Effector memory CD8-positive, alpha-beta T cell (primary cell): ENCODE results near the gene PLEKHG5.

Experiments
- ATAC-seq: fragments of 150-1000 bp; cut with Tn5 transposase; replicated peaks from 2 replicates; pipeline ENCODE4 v1.10.0; 2021; ENCODE audit warnings: mild to moderate bottlenecking, moderate library complexity
- DNase-seq, 3 experiments: peaks; one replicate each; pipeline ENCODE4 v3.0.0; 2021
- H3K27ac Mint-ChIP-seq, 2 donors: one replicate each; pipeline ENCODE4 v1.8.0; 2022; ENCODE audit warnings: mild to moderate bottlenecking in 2 of 2, mixed read lengths in 2 of 2, moderate library complexity in 2 of 2
- H3K27me3 Mint-ChIP-seq, 2 donors: one replicate each; pipeline ENCODE4 v1.8.0; 2022; ENCODE audit warnings: mixed read lengths in 2 of 2
- H3K36me3 Mint-ChIP-seq: one replicate; pipeline ENCODE4 v1.8.0; 2022; ENCODE audit warnings: mild to moderate bottlenecking, moderate library complexity, mixed read lengths; ENCODE audit not compliant: insufficient read depth
- H3K4me1 Mint-ChIP-seq, 2 donors: one replicate each; pipeline ENCODE4 v1.8.0; 2022; ENCODE audit warnings: low read depth in 2 of 2, mixed read lengths in 2 of 2
- H3K4me3 Mint-ChIP-seq, 2 donors: one replicate each; pipeline ENCODE4 v1.8.0; 2022; ENCODE audit warnings: mild to moderate bottlenecking in 2 of 2, mixed read lengths in 2 of 2, moderate library complexity in 2 of 2
- H3K9me3 Mint-ChIP-seq, 2 donors: one replicate each; pipeline ENCODE4 v1.8.0; 2022; ENCODE audit warnings: mixed read lengths in 2 of 2

The PLEKHG5 gene

GRCh38 chr1:6466023-6466422 lies 25.4 kb downstream of the PLEKHG5 start, which contains the start of gene TNFRSF25:
TSS of gene TNFRSF25 (minus strand) at chr1:6466173. CDS start at chr1:6466107, 66 bp downstream.
- Mint-ChIP-seq H3K4me1 (peaks cover 14 to 24% of the 10 kb centered on the region in 2 donors), H3K4me3 (peak within 1 kb of the TSS; percentile 83 to 86), H3K36me3 (peaks cover 45% of the 10 kb centered on the region), H3K27ac (peak within 1 kb of the TSS; percentile 89 to 97), H3K27me3 (peaks cover 9% of the 10 kb centered on the region in 2 donors), H3K9me3 (no peaks in the 10 kb centered on the region)
- ATAC-seq (peak; percentile 75), DNase-seq (peak; percentile 40 to 63 (median 52))

DNA sequence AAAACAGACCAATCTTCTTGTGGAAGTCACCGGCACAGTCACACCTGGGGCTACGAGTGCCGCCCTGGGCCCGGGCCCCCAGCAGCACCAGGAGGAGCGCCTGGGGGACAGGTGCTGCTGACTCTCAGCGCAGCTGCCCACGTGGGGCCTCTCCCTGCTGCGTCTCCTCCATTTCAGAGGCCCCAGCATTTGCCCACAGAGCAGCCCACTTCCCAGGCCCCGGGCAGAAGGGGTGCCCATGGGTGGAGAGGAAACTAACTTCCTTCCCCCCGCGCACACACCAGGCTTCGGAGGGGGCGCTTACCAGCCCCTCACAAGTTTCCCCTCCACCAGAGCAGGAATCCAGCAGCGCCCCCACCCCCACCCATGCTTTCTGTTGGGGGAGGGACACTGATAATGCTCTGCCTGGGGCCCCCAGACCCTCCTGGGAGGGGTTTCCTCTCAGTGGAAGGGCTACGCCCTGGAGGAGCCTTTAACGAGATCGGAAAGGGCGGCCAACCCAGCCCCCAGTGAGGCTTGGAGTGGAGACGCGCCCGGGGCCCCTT lies 25.9 kb downstream of the PLEKHG5 start:
- H3K27ac Mint-ChIP-seq, result peak overlapping the region; percentile 89 to 97
- peaks cover 14 to 28% of the 10 kb centered on the region in 2 donors for H3K4me1 Mint-ChIP-seq
- H3K9me3 Mint-ChIP-seq, result no peaks in the 10 kb centered on the region
- H3K27me3 Mint-ChIP-seq, result peaks cover 9% of the 10 kb centered on the region in 2 donors
- H3K36me3 Mint-ChIP-seq, result peaks cover 50% of the 10 kb centered on the region
- H3K4me3 Mint-ChIP-seq, result peak overlapping the region; percentile 83 to 86
- ATAC-seq (peak; percentile 49), DNase-seq (peak in 2 of 3 experiments; percentile 39 to 47)

- H3K4me3 Mint-ChIP-seq, result peak overlapping the region; percentile 83 to 86
- H3K4me1 Mint-ChIP-seq, result peaks cover 14 to 32% of the 10 kb centered on the region in 2 donors
- H3K27ac Mint-ChIP-seq, result peak overlapping the region; percentile 89 to 97
- peaks cover 56% of the 10 kb centered on the region for H3K36me3 Mint-ChIP-seq
- no peaks in the 10 kb centered on the region for H3K9me3 Mint-ChIP-seq
- H3K27me3 Mint-ChIP-seq, result peaks cover 9% of the 10 kb centered on the region in 2 donors
- no peak for DNase-seq
- no peak for ATAC-seq
Measured at GRCh38 chr1:6464915-6465314, 26.6 kb downstream of the PLEKHG5 start.

- peak overlapping the region; percentile 83 to 86 for H3K4me3 Mint-ChIP-seq
- no peaks in the 10 kb centered on the region for H3K9me3 Mint-ChIP-seq
- DNase-seq (no peak), ATAC-seq (no peak)
- H3K27me3 Mint-ChIP-seq, result peaks cover 9 to 11% of the 10 kb centered on the region in 2 donors
- peaks cover 58% of the 10 kb centered on the region for H3K36me3 Mint-ChIP-seq
- H3K4me1 Mint-ChIP-seq, result peaks cover 16 to 35% of the 10 kb centered on the region in 2 donors
- peak overlapping the region; percentile 89 to 97 for H3K27ac Mint-ChIP-seq
Measured at GRCh38 chr1:6464514-6464836, 27.0 kb downstream of the PLEKHG5 start.

DNA sequence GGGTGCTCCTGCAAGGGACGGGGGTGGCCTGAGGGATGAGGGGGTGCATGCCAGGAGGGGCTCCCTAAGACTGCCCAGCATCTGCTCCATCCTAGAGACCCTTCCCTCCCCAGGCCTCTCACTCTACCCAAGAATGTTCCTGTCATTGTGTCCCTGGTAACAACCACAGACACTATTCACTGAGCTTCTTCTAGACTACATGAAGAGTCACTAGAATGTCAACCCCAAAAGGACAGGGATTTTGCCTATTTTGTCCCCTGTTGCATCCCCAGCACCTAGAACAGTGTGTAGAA lies 28.4 kb downstream of the PLEKHG5 start:
- ATAC-seq (no peak), DNase-seq (no peak)
- Mint-ChIP-seq H3K4me1 (peaks cover 19 to 37% of the 10 kb centered on the region in 2 donors), H3K27ac (peak overlapping the region in 1 of 2 donors; percentile 99), H3K36me3 (peaks cover 67% of the 10 kb centered on the region), H3K4me3 (peak overlapping the region in 1 of 2 donors; percentile 78), H3K27me3 (peaks cover 9 to 15% of the 10 kb centered on the region in 2 donors), H3K9me3 (no peaks in the 10 kb centered on the region)

DNA sequence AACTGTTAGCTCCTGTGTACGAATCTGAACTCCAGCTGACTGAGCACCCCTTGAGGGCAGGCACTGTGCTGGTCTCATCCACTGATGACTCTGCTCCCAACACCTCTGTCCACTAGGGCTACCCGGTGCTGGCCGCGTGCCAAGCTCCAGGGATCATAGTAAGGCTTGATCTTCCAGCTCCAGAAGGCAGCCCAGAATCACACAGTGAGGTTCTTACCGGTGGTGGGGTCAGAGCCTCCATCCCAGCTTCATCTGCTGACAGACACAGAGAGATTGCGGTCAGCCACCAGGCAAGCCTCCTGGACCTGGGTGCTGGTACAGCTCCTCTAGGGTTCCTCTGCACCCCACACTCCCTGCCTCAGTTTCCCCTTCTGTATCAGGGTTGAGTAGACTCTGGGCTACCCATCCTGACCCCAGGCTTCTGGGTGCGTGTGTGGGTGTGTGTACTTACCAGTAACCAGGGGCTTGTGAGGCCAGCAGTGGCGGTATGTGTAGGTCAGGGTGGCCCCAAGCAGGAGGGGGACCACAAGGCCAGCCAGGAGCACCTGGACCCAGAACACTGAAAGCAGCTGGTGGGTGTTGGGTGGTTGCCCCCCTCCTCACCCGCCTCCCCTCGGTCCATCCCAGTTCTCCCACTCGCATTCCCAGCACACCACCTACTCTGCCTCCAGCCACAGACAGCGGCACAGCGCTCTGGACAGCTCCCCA lies 28.9 kb downstream of the PLEKHG5 start:
- Mint-ChIP-seq H3K4me3 (peak overlapping the region in 1 of 2 donors; percentile 78), H3K27ac (peak overlapping the region; percentile 86 to 99), H3K36me3 (peaks cover 67% of the 10 kb centered on the region), H3K9me3 (no peaks in the 10 kb centered on the region), H3K4me1 (peaks cover 19 to 37% of the 10 kb centered on the region in 2 donors), H3K27me3 (peaks cover 9 to 15% of the 10 kb centered on the region in 2 donors)
- ATAC-seq, result no peak
- DNase-seq, result no peak

- Mint-ChIP-seq H3K27me3 (peaks cover 16 to 17% of the 10 kb centered on the region in 2 donors), H3K4me1 (peaks cover 19 to 33% of the 10 kb centered on the region in 2 donors), H3K4me3 (peak overlapping the region in 1 of 2 donors; percentile 78), H3K36me3 (peaks cover 69% of the 10 kb centered on the region), H3K9me3 (no peaks in the 10 kb centered on the region), H3K27ac (peak overlapping the region; percentile 95 to 99)
- DNase-seq (no peak), ATAC-seq (no peak)
Measured at GRCh38 chr1:6461538-6462411, 29.7 kb downstream of the PLEKHG5 start.

- Mint-ChIP-seq H3K4me3 (peak overlapping the region; percentile 66 to 78), H3K4me1 (peaks cover 19 to 33% of the 10 kb centered on the region in 2 donors), H3K27me3 (peaks cover 21 to 22% of the 10 kb centered on the region in 2 donors), H3K9me3 (no peaks in the 10 kb centered on the region), H3K36me3 (peaks cover 70% of the 10 kb centered on the region), H3K27ac (peak overlapping the region; percentile 95 to 99)
- ATAC-seq (no peak), DNase-seq (no peak)
Measured at GRCh38 chr1:6461051-6461530, 30.4 kb downstream of the PLEKHG5 start.

DNA sequence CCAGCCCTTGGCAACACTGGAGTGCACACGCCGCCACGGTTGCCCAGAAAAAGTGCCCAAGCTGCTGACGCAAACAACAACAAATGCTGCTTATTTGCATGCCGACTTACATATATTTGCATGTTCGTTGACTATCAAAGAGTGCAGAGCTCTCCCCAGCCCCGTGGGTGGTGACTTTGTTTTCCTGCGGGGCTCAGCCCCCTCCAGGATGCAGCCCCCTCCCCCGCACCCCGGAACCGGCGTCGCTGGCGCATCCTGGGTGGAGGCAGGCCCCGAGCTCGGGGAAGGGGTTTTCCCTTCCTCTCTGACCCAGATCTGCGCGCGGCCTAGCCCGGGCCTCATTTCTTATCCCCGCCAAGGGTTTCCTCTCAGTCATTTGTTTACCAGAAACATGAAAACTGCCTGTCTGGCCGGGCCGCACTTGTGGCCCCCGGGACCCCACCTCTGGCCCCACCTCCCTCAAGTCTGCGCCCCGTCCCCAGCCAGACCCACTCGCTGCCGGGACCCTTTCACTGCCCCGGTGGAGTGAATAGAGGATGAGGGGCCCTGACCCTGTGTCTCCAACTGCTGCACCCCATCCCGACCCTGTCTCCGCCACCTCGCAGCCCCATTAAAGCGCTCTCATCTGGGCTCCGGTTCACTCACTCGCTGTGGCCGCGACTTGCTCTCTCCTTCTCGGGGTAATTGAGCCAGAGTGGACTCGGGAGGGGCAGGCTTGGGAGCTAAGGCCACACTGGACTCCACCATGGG lies 31.0 kb downstream of the PLEKHG5 start:
- Mint-ChIP-seq H3K4me3 (peak overlapping the region; percentile 66 to 78), H3K27ac (peak overlapping the region; percentile 95 to 99), H3K9me3 (no peaks in the 10 kb centered on the region), H3K27me3 (peaks cover 22 to 27% of the 10 kb centered on the region in 2 donors), H3K36me3 (peaks cover 67% of the 10 kb centered on the region), H3K4me1 (peaks cover 19 to 33% of the 10 kb centered on the region in 2 donors)
- ATAC-seq (peak; percentile 73), DNase-seq (peak; percentile 77 to 89 (median 88))

DNA sequence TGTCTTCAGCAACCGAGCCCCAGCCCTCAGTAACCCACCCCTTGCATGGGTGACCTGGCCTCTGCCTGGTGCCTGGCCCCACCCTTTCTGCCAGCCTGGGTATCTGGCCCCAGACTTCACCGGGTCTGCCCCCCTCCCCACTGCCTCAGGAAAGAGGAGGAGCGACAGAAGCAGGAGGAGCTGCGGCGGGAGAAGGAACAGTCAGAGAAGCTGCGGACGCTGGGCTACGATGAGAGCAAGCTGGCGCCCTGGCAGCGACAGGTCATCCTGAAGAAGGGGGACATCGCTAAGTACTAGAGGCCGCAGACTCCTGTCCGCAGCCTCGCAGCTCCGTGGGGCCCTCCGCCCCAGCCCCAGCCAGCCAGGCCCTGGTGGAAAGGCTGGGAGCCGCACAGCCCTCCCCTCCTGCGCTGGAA lies 31.6 kb downstream of the PLEKHG5 start:
- peak in 2 of 3 experiments; percentile 60 to 64 for DNase-seq

DNA sequence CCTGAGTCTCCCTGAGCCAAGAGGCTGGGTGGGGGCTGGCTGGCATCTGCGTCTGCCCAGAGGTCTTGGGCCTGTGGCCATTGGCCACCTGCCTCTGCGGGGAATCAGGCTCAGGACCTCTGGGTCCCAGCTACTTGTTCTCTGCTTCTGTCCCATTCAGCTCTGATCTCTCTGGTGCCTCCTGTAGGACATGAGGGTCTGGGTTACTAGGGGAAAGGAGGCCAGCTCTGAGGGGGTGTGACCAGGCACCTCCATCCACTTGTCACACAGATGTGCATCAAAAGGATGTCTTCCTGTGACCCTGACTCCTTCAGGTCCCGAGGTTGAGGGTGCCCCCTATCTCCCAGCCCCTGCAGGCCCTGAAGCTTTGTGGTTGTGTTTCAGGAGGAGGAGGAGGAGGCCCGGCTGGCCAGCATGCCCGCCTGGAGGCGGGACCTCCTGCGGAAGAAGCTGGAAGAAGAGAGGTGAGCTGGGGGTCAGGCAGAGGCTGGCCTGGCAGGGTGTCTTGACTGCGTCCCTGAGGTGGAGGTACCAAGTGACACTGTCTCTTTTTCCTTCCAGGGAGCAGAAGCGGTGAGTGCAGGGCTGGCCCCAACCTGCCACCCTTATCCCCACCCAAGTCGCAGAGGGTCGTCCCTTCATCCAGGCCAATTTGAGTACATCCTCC lies 34.5 kb downstream of the PLEKHG5 start:
- ATAC-seq (no peak), DNase-seq (no peak)
- Mint-ChIP-seq H3K36me3 (peaks cover 38% of the 10 kb centered on the region), H3K4me1 (peaks cover 12 to 23% of the 10 kb centered on the region in 2 donors), H3K9me3 (no peaks in the 10 kb centered on the region), H3K27ac (peak overlapping the region in 1 of 2 donors; percentile 59), H3K4me3 (peak overlapping the region in 1 of 2 donors; percentile 8), H3K27me3 (peaks cover 25 to 35% of the 10 kb centered on the region in 2 donors)

More for the DNA sequence above, 31.6 kb downstream of the PLEKHG5 start:
- peaks cover 22 to 27% of the 10 kb centered on the region in 2 donors for H3K27me3 Mint-ChIP-seq
- H3K4me3 Mint-ChIP-seq, result peak overlapping the region; percentile 66 to 78
- peak; percentile 44 for ATAC-seq
- peak overlapping the region; percentile 95 to 99 for H3K27ac Mint-ChIP-seq
- no peaks in the 10 kb centered on the region for H3K9me3 Mint-ChIP-seq
- H3K36me3 Mint-ChIP-seq, result peaks cover 63% of the 10 kb centered on the region
- H3K4me1 Mint-ChIP-seq, result peaks cover 19 to 31% of the 10 kb centered on the region in 2 donors
